Measurements from ENCODE around the gene TBC1D2B.

GRCh38 chr15:78090422-78091063 is 13.0 kb upstream of the TBC1D2B start:
- TF ChIP-seq, protein P1, sequence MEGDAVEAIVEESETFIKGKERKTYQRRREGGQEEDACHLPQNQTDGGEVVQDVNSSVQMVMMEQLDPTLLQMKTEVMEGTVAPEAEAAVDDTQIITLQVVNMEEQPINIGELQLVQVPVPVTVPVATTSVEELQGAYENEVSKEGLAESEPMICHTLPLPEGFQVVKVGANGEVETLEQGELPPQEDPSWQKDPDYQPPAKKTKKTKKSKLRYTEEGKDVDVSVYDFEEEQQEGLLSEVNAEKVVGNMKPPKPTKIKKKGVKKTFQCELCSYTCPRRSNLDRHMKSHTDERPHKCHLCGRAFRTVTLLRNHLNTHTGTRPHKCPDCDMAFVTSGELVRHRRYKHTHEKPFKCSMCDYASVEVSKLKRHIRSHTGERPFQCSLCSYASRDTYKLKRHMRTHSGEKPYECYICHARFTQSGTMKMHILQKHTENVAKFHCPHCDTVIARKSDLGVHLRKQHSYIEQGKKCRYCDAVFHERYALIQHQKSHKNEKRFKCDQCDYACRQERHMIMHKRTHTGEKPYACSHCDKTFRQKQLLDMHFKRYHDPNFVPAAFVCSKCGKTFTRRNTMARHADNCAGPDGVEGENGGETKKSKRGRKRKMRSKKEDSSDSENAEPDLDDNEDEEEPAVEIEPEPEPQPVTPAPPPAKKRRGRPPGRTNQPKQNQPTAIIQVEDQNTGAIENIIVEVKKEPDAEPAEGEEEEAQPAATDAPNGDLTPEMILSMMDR (IDR thresholded peaks at IDR 0.05) = no peak
- no peak for TF ChIP-seq TCF7 (CRISPR knock-in tag; IDR thresholded peaks at IDR 0.05; ENCODE audit: low read depth)
- no peak for TF ChIP-seq E2F4 (CRISPR knock-in tag; IDR thresholded peaks at IDR 0.05; ENCODE audit: borderline replicate concordance, low read depth)
- no peak for TF ChIP-seq RELA (CRISPR knock-in tag; IDR thresholded peaks at IDR 0.05; ENCODE audit: borderline replicate concordance)
- TF ChIP-seq CREB1 (CRISPR knock-in tag; IDR thresholded peaks at IDR 0.05) = no peak
- TF ChIP-seq, protein P2, sequence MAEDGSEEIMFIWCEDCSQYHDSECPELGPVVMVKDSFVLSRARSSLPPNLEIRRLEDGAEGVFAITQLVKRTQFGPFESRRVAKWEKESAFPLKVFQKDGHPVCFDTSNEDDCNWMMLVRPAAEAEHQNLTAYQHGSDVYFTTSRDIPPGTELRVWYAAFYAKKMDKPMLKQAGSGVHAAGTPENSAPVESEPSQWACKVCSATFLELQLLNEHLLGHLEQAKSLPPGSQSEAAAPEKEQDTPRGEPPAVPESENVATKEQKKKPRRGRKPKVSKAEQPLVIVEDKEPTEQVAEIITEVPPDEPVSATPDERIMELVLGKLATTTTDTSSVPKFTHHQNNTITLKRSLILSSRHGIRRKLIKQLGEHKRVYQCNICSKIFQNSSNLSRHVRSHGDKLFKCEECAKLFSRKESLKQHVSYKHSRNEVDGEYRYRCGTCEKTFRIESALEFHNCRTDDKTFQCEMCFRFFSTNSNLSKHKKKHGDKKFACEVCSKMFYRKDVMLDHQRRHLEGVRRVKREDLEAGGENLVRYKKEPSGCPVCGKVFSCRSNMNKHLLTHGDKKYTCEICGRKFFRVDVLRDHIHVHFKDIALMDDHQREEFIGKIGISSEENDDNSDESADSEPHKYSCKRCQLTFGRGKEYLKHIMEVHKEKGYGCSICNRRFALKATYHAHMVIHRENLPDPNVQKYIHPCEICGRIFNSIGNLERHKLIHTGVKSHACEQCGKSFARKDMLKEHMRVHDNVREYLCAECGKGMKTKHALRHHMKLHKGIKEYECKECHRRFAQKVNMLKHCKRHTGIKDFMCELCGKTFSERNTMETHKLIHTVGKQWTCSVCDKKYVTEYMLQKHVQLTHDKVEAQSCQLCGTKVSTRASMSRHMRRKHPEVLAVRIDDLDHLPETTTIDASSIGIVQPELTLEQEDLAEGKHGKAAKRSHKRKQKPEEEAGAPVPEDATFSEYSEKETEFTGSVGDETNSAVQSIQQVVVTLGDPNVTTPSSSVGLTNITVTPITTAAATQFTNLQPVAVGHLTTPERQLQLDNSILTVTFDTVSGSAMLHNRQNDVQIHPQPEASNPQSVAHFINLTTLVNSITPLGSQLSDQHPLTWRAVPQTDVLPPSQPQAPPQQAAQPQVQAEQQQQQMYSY (CRISPR knock-in tag; IDR thresholded peaks at IDR 0.05) = no peak
- TF ChIP-seq, protein P3, sequence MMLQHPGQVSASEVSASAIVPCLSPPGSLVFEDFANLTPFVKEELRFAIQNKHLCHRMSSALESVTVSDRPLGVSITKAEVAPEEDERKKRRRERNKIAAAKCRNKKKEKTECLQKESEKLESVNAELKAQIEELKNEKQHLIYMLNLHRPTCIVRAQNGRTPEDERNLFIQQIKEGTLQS (CRISPR knock-in tag; conservative IDR thresholded peaks at IDR 0.05) = no peak
- TF ChIP-seq, protein P4, sequence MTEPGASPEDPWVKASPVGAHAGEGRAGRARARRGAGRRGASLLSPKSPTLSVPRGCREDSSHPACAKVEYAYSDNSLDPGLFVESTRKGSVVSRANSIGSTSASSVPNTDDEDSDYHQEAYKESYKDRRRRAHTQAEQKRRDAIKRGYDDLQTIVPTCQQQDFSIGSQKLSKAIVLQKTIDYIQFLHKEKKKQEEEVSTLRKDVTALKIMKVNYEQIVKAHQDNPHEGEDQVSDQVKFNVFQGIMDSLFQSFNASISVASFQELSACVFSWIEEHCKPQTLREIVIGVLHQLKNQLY (CRISPR knock-in tag; IDR thresholded peaks at IDR 0.05) = no peak
- no peak for TF ChIP-seq SP1 (CRISPR knock-in tag; conservative IDR thresholded peaks at IDR 0.05)
- TF ChIP-seq E2F5 (CRISPR knock-in tag; IDR thresholded peaks at IDR 0.05) = no peak
- no peak for TF ChIP-seq GABPB1 (CRISPR knock-in tag; IDR thresholded peaks at IDR 0.05)
- no peak for TF ChIP-seq NFYB (CRISPR knock-in tag; conservative IDR thresholded peaks at IDR 0.05; ENCODE audit: low read depth)
- TF ChIP-seq CREM (CRISPR knock-in tag; IDR thresholded peaks at IDR 0.05) = no peak

Measured in WTC11 (cell line).